ENCODE data around the gene NTRK3.

DNA sequence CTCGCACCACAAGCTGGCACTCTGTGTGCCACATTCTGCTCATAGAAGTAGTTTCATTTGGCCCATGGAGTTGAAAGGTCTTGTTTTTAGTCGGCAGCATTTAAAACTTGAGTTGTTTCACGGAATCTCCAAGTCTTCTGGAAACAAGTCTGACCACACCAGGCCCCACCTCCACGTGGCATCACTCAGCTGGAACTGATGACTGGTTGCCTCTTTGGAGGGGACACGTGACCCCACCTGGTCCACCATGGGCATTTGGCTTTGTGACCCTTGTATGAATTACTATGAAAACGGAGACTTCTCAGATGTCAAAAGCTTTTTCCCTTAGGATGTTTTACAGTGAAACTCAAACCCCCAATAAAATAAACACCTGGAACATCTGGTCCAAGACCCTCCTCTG, 74.9 kb downstream of the NTRK3 start:
- TF ChIP-seq, protein P1, sequence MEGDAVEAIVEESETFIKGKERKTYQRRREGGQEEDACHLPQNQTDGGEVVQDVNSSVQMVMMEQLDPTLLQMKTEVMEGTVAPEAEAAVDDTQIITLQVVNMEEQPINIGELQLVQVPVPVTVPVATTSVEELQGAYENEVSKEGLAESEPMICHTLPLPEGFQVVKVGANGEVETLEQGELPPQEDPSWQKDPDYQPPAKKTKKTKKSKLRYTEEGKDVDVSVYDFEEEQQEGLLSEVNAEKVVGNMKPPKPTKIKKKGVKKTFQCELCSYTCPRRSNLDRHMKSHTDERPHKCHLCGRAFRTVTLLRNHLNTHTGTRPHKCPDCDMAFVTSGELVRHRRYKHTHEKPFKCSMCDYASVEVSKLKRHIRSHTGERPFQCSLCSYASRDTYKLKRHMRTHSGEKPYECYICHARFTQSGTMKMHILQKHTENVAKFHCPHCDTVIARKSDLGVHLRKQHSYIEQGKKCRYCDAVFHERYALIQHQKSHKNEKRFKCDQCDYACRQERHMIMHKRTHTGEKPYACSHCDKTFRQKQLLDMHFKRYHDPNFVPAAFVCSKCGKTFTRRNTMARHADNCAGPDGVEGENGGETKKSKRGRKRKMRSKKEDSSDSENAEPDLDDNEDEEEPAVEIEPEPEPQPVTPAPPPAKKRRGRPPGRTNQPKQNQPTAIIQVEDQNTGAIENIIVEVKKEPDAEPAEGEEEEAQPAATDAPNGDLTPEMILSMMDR (IDR thresholded peaks at IDR 0.05): no peak
- no peak for TF ChIP-seq POLR2A (IDR thresholded peaks at IDR 0.05)

Measured in thyroid gland (tissue), 4 donors.